PC-3 (cell line): ENCODE data around the gene SNUPN. TPM values are rescaled to one million over a fixed set of nuclear protein-coding genes. Genes with fewer than 3 reads are reported as not detected.
A peak's percentile ranks its signal among the peaks of the same experiment; 100 is the strongest.

Experiments
- ATAC-seq: fragments of 200-7000 bp; cut with Tn5 transposase; 2 replicates; pipeline ENCODE4 v1.9.1; 2020; ENCODE audit warnings: mild to moderate bottlenecking, moderate library complexity
- BruUV-seq: library from RNA; stranded (reverse); fragments of 400-500 nt; replicated peaks from 2 replicates; lab custom pipeline; 2021; lab: Mats Ljungman, UMichigan
- CTCF ChIA-PET: fragments of 300-600 bp; sonication (Branson Sonifier 250); formaldehyde crosslinking; loops from one replicate; lab custom pipeline; 2022; ENCODE audit warnings: antibody characterized with exemption; lab: Charles Lee
- POLR2A ChIA-PET: fragments of 300-600 bp; sonication (Branson Sonifier 250); formaldehyde crosslinking; loops from one replicate; lab custom pipeline; 2022; ENCODE audit warnings: antibody characterized with exemption; ENCODE audit not compliant: unreplicated experiment; lab: Charles Lee
- DNase-seq: peaks from one replicate; pipeline ENCODE4 v3.0.0-alpha.2; 2015
- H2AFZ ChIP-seq: fragments of 300-600 bp; sonication (generic); 2 replicates; pipeline ENCODE4 v1.6.0; 2016; ENCODE audit warnings: antibody characterized with exemption, low read length
- H3F3A ChIP-seq: fragments of 300-600 bp; sonication (generic); one replicate; pipeline ENCODE4 v1.6.0; 2017; ENCODE audit warnings: antibody characterized with exemption, low read length, control low read depth, mild to moderate bottlenecking; ENCODE audit not compliant: unreplicated experiment
- H3K27ac ChIP-seq: fragments of 300-600 bp; sonication (generic); 2 replicates; pipeline ENCODE4 v1.5.1; 2016; ENCODE audit warnings: mild to moderate bottlenecking, low read length
- H3K27me3 ChIP-seq: fragments of 300-600 bp; sonication (generic); 2 replicates; pipeline ENCODE4 v1.6.1; 2016; ENCODE audit warnings: low read length, mixed read lengths
- H3K36me3 ChIP-seq: fragments of 300-600 bp; sonication (generic); 2 replicates; pipeline ENCODE4 v1.6.1; 2016; ENCODE audit warnings: low read depth, mixed run types, low read length, mixed read lengths
- H3K4me1 ChIP-seq: fragments of 300-600 bp; sonication (generic); 2 replicates; pipeline ENCODE4 v1.5.1; 2016; ENCODE audit warnings: low read length; ENCODE audit not compliant: insufficient read depth
- H3K4me2 ChIP-seq: fragments of 300-600 bp; sonication (generic); 2 replicates; pipeline ENCODE4 v1.6.0; 2016; ENCODE audit warnings: low read length
- H3K4me3 ChIP-seq: fragments of 300-600 bp; sonication (generic); 2 replicates; pipeline ENCODE4 v1.5.1; 2016; ENCODE audit warnings: mild to moderate bottlenecking, low read length, mixed read lengths
- H3K79me2 ChIP-seq: fragments of 300-600 bp; sonication (generic); 2 replicates; pipeline ENCODE4 v1.6.1; 2017; ENCODE audit warnings: low read length, mixed read lengths
- H3K9ac ChIP-seq: fragments of 300-600 bp; sonication (generic); 2 replicates; pipeline ENCODE4 v1.6.0; 2016; ENCODE audit warnings: mild to moderate bottlenecking, low read length
- H3K9me2 ChIP-seq: fragments of 300-600 bp; sonication (generic); replicated peaks from 2 replicates; pipeline ENCODE4 v1.6.1; 2016; ENCODE audit warnings: mixed run types, low read length, mixed read lengths
- H3K9me3 ChIP-seq: fragments of 300-600 bp; sonication (generic); 2 replicates; pipeline ENCODE4 v1.6.1; 2016; ENCODE audit warnings: low read length, mixed read lengths
- H4K20me1 ChIP-seq: fragments of 300-600 bp; sonication (generic); 2 replicates; pipeline ENCODE4 v1.6.1; 2016; ENCODE audit warnings: low read length, mixed read lengths
- EZH2 ChIP-seq: fragments of 300-600 bp; sonication (generic); IDR thresholded peaks from one replicate; pipeline ENCODE4 v1.6.1; 2017; ENCODE audit warnings: antibody characterized with exemption, mild to moderate bottlenecking, low read length; ENCODE audit not compliant: unreplicated experiment
- EZH2phosphoT487 ChIP-seq: fragments of 300-600 bp; sonication (generic); IDR thresholded peaks from 2 replicates; pipeline ENCODE4 v1.6.1; 2018; ENCODE audit warnings: mild to moderate bottlenecking, antibody characterized with exemption, low read length, borderline replicate concordance
- intact Hi-C: fragments of 100-400 bp; cut with micrococcal nuclease; formaldehyde crosslinking; loops from 2 replicates; pipeline ENCODE4 v1.9.0; 2023
- total RNA-seq: library from RNA; depleted of rRNA; stranded (reverse); fragments of >200 nt; gene quantifications from 2 replicates; pipeline ENCODE4 v1.2.3, GENCODE V29; 2014
- TF ChIP-seq, protein P1 (sequence below): fragments of 300-600 bp; sonication (generic); conservative IDR thresholded peaks from 2 replicates; pipeline ENCODE4 v1.5.1; 2017; ENCODE audit warnings: antibody characterized with exemption, low read depth, mild to moderate bottlenecking, low read length

The SNUPN gene
- total RNA-seq, 1 experiment from 2014 or later, result 7.9 TPM

DNA sequence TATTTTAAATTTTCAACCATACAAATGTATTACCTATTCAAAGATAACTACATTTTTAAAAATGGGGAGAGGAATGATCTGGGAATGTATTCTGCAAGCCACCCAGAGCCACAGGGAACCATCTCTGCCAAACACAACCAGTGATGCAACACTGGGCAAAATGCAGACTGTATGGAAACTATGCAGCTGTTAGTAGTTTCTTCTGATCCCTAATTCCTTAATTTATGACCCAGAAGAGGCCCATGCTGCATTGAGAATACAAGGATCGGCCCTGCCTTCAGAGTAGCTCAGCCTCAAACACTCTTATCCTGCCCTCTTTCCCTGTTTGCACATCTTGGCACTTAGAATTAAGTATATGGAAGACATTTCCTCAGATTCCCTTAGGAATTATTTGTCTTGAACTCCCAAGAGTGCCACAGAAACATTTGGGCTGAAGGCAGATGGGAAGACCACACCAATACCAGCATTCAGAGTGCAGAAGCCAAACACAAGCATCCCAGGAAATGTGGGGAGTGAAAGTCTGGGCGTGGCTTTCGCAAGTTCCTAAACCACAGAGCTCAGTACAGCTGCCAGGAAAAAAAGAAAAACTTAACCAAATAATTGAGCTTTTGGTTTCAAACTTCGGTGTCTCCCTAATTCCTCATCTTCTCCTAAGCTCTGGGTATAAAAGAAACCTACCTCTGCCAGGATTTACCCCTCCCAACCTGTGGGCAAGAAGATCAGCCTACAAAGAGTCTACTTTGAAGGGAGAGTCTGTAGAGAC lies 5.3 kb downstream of the SNUPN start:
- Histone ChIP-seq H4K20me1 (no peaks in the 10 kb centered on the region), H3K9ac (no peak overlapping the region), H3F3A (no peaks in the 10 kb centered on the region), H3K4me2 (peak overlapping the region; percentile 14; the same call in 1 of the 2 replicates), H3K27ac (peak overlapping the region; percentile 6; the same call in 1 of the 2 replicates), H3K9me3 (no peaks in the 10 kb centered on the region), H2AFZ (no peak overlapping the region), H3K36me3 (peaks cover 3% of the 10 kb centered on the region; the same call in 1 of the 2 replicates), H3K79me2 (no peaks in the 10 kb centered on the region), H3K4me3 (no peak overlapping the region), H3K9me2 (no peaks in the 10 kb centered on the region), H3K27me3 (no peaks in the 10 kb centered on the region), H3K4me1 (peaks cover 14% of the 10 kb centered on the region)
- DNase-seq (no peak), ATAC-seq (peak; percentile 48; the same call in 1 of the 2 replicates)
- ChIA-PET POLR2A (no interaction called here), CTCF (no interaction called here)
- intact Hi-C loops, result no loop called here
- BruUV-seq, result no TSS peak
- TF ChIP-seq EZH2phosphoT487 (no peak), EZH2 (no peak)
- TF ChIP-seq, protein P1, sequence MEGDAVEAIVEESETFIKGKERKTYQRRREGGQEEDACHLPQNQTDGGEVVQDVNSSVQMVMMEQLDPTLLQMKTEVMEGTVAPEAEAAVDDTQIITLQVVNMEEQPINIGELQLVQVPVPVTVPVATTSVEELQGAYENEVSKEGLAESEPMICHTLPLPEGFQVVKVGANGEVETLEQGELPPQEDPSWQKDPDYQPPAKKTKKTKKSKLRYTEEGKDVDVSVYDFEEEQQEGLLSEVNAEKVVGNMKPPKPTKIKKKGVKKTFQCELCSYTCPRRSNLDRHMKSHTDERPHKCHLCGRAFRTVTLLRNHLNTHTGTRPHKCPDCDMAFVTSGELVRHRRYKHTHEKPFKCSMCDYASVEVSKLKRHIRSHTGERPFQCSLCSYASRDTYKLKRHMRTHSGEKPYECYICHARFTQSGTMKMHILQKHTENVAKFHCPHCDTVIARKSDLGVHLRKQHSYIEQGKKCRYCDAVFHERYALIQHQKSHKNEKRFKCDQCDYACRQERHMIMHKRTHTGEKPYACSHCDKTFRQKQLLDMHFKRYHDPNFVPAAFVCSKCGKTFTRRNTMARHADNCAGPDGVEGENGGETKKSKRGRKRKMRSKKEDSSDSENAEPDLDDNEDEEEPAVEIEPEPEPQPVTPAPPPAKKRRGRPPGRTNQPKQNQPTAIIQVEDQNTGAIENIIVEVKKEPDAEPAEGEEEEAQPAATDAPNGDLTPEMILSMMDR, result no peak

DNA sequence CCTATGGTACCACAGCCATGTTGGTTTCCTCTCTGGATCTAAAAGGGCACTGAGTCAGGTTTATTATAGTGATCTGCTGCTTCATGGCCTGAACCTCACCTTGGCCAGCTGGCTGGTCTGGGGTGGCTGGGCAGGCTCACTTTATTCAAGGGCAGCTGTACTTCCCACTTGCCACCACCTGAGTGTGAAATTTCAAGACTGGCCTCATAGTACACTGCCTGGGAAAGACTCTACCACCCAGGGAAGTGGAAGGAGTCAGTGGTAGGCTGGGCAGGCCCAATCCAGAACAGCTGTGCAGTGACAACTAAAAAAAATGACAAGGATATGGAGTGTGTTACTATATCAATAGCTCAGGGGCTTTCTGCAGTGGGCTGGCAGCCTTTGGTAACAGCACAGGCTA lies 8.8 kb downstream of the SNUPN start:
- intact Hi-C loops, result no loop called here
- Histone ChIP-seq H3K36me3 (peaks cover 3% of the 10 kb centered on the region; the same call in 1 of the 2 replicates), H3K27ac (no peak overlapping the region), H3K27me3 (no peaks in the 10 kb centered on the region), H2AFZ (no peak overlapping the region), H3K4me2 (no peak overlapping the region), H3K9me2 (no peaks in the 10 kb centered on the region), H3K4me1 (peaks cover 14% of the 10 kb centered on the region), H3F3A (no peaks in the 10 kb centered on the region), H3K9ac (no peak overlapping the region), H3K9me3 (no peaks in the 10 kb centered on the region), H3K4me3 (no peak overlapping the region), H4K20me1 (no peaks in the 10 kb centered on the region), H3K79me2 (no peaks in the 10 kb centered on the region)
- TF ChIP-seq EZH2 (no peak), EZH2phosphoT487 (no peak)
- TF ChIP-seq, protein P1, result no peak
- POLR2A ChIA-PET, result no interaction called here
- CTCF ChIA-PET, result no interaction called here
- BruUV-seq, result no TSS peak
- no peak for DNase-seq
- no peak for ATAC-seq
